Body of pancreas (tissue), 4 donors: Measurements from ENCODE around the gene UBE2C.

Source experiments
- CTCF ChIP-seq, 7 experiments: fragments of 450-650 bp in 4 of 7; fragments of 200-600 bp in 3 of 7; sonication (generic) in 3 of 7; IDR thresholded peaks; one replicate each; pipeline ENCODE4 v1.5.1; 2016 to 2019; ENCODE audit warnings: antibody characterized with exemption in 7 of 7
- POLR2A ChIP-seq, 3 donors: fragments of 450-650 bp; IDR thresholded peaks; one replicate each; pipeline ENCODE4 v1.6.1; 2016; ENCODE audit warnings: antibody characterized with exemption in 3 of 3, mild to moderate bottlenecking in 2 of 3

- TF ChIP-seq CTCF (IDR thresholded peaks at IDR 0.05) (no peak), POLR2A (IDR thresholded peaks at IDR 0.05) (no peak)
Measured at GRCh38 chr20:45860560-45861220, 48.2 kb downstream of the UBE2C start.
